GM18867 (cell line): ENCODE data around the gene OR51A4.
"Not testable (repeated sequence)": the region's sequence is repeated elsewhere in the genome, so short reads cannot be mapped to it uniquely, and the experiment has no call there.

Experiments
- ATAC-seq: cut with Tn5 transposase; IDR thresholded peaks from one replicate; pipeline ENCODE4 v1.9.1; 2021; ENCODE audit warnings: mild to moderate bottlenecking, moderate library complexity; ENCODE audit not compliant: unreplicated experiment

Gene OR51A4

GRCh38 chr11:4947505-4947904, at the start of gene OR51A4:
Gene OR51A4 (minus strand): TSS chr11:4947605. CDS start chr11:4947100, 505 bp downstream.
- no peak for ATAC-seq

GRCh38 chr11:4994551-4994950, 47.1 kb upstream of the OR51A4 start, which contains the start of gene OR51L1:
Gene OR51L1 (plus strand): TSS chr11:4994851. CDS start chr11:4998983, 4,132 bp downstream.
- ATAC-seq = no peak

GRCh38 chr11:4991060-4991459, 43.7 kb upstream of the OR51A4 start:
- ATAC-seq = no peak

GRCh38 chr11:4983841-4984240, 36.4 kb upstream of the OR51A4 start:
- no peak for ATAC-seq

GRCh38 chr11:4982678-4983077, 35.3 kb upstream of the OR51A4 start:
- no peak for ATAC-seq

- no peak for ATAC-seq
Measured at GRCh38 chr11:4979036-4979435, 31.6 kb upstream of the OR51A4 start.

- no peak for ATAC-seq
Measured at GRCh38 chr11:4975436-4975835, 28.0 kb upstream of the OR51A4 start.

GRCh38 chr11:4962816-4963215, 15.4 kb upstream of the OR51A4 start:
- ATAC-seq = no peak

- no peak for ATAC-seq
Measured at GRCh38 chr11:4960877-4961276, 13.5 kb upstream of the OR51A4 start.

- ATAC-seq = no peak
Measured at GRCh38 chr11:4957396-4957795, 10.0 kb upstream of the OR51A4 start.

GRCh38 chr11:4955613-4956012, 8.2 kb upstream of the OR51A4 start, which contains the start of gene OR51A2:
Gene OR51A2 (minus strand): TSS chr11:4955713. CDS start chr11:4955713, 0 bp downstream.
- ATAC-seq = not testable (repeated sequence)

GRCh38 chr11:4936745-4937144, 10.7 kb downstream of the OR51A4 start:
- no peak for ATAC-seq

- no peak for ATAC-seq
Measured at GRCh38 chr11:4932751-4933150, 14.7 kb downstream of the OR51A4 start.

GRCh38 chr11:4926608-4927007, 20.8 kb downstream of the OR51A4 start:
- no peak for ATAC-seq

GRCh38 chr11:4924239-4924638, 23.2 kb downstream of the OR51A4 start, which contains the start of gene OR51G1:
Gene OR51G1 (minus strand): TSS chr11:4924339. CDS start chr11:4924339, 0 bp downstream.
- no peak for ATAC-seq

GRCh38 chr11:4922304-4922703, 25.1 kb downstream of the OR51A4 start:
- no peak for ATAC-seq

- no peak for ATAC-seq
Measured at GRCh38 chr11:4921796-4922195, 25.6 kb downstream of the OR51A4 start.

GRCh38 chr11:4919250-4919649, 28.2 kb downstream of the OR51A4 start, which contains the start of gene OR51G2:
Gene OR51G2 (minus strand): TSS chr11:4919350. CDS start chr11:4915663, 3,687 bp downstream.
- no peak for ATAC-seq

- no peak for ATAC-seq
Measured at GRCh38 chr11:4916581-4916980, 30.8 kb downstream of the OR51A4 start.

GRCh38 chr11:4903484-4903883, 43.9 kb downstream of the OR51A4 start, which contains the start of gene OR51A7:
Gene OR51A7 (plus strand): TSS chr11:4903783. CDS start chr11:4907370, 3,587 bp downstream.
- ATAC-seq = no peak
